Esophagus squamous epithelium (tissue), 5 donors: ENCODE results near the gene NBDY. TPM values are rescaled to one million over a fixed set of nuclear protein-coding genes. Genes with fewer than 3 reads are reported as not detected.

ENCODE experiments used
- DNase-seq: peaks from one replicate; lab custom pipeline; 2025; lab: John Stamatoyannopoulos, UW
- H3K27ac ChIP-seq, 4 donors: fragments of 200-600 bp; sonication (generic); one replicate each; pipeline ENCODE4 v1.5.1; 2016 to 2019; ENCODE audit warnings: mild to moderate bottlenecking in 1 of 4
- H3K27me3 ChIP-seq, 4 donors: fragments of 200-600 bp; sonication (generic); 1 replicate in 3 of 4; 2 replicates in 1 of 4; pipeline versions ENCODE4 v1.5.1 to v1.6.0; 2017 to 2021; ENCODE audit warnings: antibody characterized with exemption in 1 of 4
- H3K36me3 ChIP-seq, 3 donors: fragments of 200-600 bp; sonication (generic); one replicate each; pipeline ENCODE4 v1.5.1; 2016 to 2019
- H3K4me1 ChIP-seq, 3 donors: fragments of 200-600 bp; sonication (generic); one replicate each; pipeline ENCODE4 v1.5.1; 2017 to 2019
- H3K4me3 ChIP-seq, 4 donors: fragments of 200-600 bp; sonication (generic); 1 replicate in 3 of 4; 2 replicates in 1 of 4; pipeline ENCODE4 v1.5.1; 2016 to 2019; ENCODE audit warnings: mild to moderate bottlenecking in 2 of 4, moderate library complexity in 1 of 4
- H3K9me3 ChIP-seq, 3 donors: fragments of 200-600 bp; sonication (generic); one replicate each; pipeline ENCODE4 v1.5.1; 2016 to 2019
- POLR2A ChIP-seq, 4 donors: fragments of 450-650 bp; IDR thresholded peaks; one replicate each; pipeline ENCODE4 v1.6.1; 2017; ENCODE audit warnings: antibody characterized with exemption in 4 of 4, mild to moderate bottlenecking in 4 of 4, moderate library complexity in 3 of 4
- whole genome bisulfite sequencing, 2 donors: methylation state at CpG; one replicate each; pipeline ENCODE4 v1.1.5; 2018; 5-methylcytosine and 5-hydroxymethylcytosine counted together
- intact Hi-C: fragments of 100-400 bp; cut with DNase I; formaldehyde crosslinking; loops from one replicate; pipeline ENCODE4 v1.15.0; 2022
- total RNA-seq, 4 donors: library from RNA; depleted of rRNA; stranded (reverse); fragments of >200 nt; gene quantifications; one replicate each; pipeline ENCODE4 v1.1.0, GENCODE V29; 2016
- TF ChIP-seq, protein P1 (sequence below), 6 experiments: fragments of 450-650 bp in 4 of 6; fragments of 200-600 bp in 2 of 6; sonication (generic) in 2 of 6; IDR thresholded peaks; one replicate each; pipeline ENCODE4 v1.5.1; 2016 to 2019; ENCODE audit warnings: antibody characterized with exemption in 6 of 6, mild to moderate bottlenecking in 4 of 6, moderate library complexity in 4 of 6
- donor health status: DM: yes; HTN: yes; CAD: no.

Gene NBDY
- total RNA-seq, 4 donors from 2014 or later = 8.3 to 17.7 (median 10.8) TPM

DNA sequence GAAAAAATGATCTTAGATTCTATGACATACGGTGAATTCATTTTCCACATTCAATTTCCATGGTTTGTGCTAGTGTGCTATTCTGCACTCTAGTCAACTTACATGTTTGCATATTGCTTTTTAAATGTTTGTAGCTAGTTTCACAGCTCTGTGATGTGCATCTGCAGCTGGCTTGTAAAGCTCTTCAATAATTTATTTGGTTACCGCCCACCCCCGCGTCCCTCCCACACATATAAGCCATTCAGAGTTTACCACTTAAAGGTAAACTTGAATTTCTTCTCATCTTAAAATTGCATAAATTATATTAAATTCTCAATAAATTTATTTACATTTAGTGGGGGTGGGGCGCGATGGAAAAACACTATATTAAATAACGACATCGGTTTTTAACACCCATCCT lies 291 bp upstream of the NBDY start:
- peak overlapping the region; percentile 40 to 70 (median 61) for H3K4me3 ChIP-seq
- intact Hi-C loops = no loop called here
- WGBS, 2 donors = 3 to 32% methylated on average over 8 of the region's 8 CpGs
- H3K27me3 ChIP-seq = no peaks in the 10 kb centered on the region
- H3K27ac ChIP-seq = peak overlapping the region in 2 of 4 donors; percentile 84 to 85
- H3K36me3 ChIP-seq = no peaks in the 10 kb centered on the region
- no peaks in the 10 kb centered on the region for H3K9me3 ChIP-seq
- TF ChIP-seq, protein P1, sequence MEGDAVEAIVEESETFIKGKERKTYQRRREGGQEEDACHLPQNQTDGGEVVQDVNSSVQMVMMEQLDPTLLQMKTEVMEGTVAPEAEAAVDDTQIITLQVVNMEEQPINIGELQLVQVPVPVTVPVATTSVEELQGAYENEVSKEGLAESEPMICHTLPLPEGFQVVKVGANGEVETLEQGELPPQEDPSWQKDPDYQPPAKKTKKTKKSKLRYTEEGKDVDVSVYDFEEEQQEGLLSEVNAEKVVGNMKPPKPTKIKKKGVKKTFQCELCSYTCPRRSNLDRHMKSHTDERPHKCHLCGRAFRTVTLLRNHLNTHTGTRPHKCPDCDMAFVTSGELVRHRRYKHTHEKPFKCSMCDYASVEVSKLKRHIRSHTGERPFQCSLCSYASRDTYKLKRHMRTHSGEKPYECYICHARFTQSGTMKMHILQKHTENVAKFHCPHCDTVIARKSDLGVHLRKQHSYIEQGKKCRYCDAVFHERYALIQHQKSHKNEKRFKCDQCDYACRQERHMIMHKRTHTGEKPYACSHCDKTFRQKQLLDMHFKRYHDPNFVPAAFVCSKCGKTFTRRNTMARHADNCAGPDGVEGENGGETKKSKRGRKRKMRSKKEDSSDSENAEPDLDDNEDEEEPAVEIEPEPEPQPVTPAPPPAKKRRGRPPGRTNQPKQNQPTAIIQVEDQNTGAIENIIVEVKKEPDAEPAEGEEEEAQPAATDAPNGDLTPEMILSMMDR (IDR thresholded peaks at IDR 0.05) = no peak
- TF ChIP-seq POLR2A (IDR thresholded peaks at IDR 0.05) = no peak
- peaks cover 0 to 26% (median 3%) of the 10 kb centered on the region in 3 donors for H3K4me1 ChIP-seq
- no peak for DNase-seq

DNA sequence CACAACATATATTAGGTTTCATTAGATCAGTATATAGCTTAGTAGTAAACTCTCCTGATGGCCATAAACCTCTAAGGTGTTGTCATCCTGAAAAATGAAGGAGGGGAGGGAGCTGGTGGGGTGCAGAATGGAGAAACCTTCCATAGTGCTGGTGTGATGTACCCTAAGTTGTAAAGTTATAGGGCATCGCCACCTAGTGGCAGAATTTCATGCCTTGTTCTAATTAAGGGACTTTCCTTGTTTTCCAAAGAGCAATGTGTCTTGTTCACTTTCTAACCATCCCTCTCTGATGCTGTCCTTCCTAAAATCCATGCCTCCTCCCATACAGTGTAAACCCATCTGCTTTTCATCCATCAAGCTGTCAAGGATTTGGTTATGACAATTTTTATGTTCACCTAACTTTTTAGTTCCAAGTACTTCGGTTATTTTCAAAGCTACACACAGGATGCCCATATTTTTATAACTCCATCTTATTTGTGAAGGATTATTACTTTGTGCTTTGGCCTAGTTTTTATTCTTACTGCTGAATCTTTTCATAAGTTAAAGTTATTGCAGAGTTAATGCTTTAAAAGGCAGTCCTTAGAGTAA lies 4.5 kb downstream of the NBDY start:
- Histone ChIP-seq H3K27me3 (no peaks in the 10 kb centered on the region), H3K4me3 (no peak overlapping the region), H3K36me3 (peaks cover 0 to 17% (median 0%) of the 10 kb centered on the region in 3 donors), H3K9me3 (no peaks in the 10 kb centered on the region), H3K27ac (no peak overlapping the region), H3K4me1 (peaks cover 0 to 28% (median under 1%) of the 10 kb centered on the region in 3 donors)
- intact Hi-C loops = no loop called here
- DNase-seq = no peak
- TF ChIP-seq, protein P1 (IDR thresholded peaks at IDR 0.05) = peak; percentile 41 to 77 (median 51)
- no peak for TF ChIP-seq POLR2A (IDR thresholded peaks at IDR 0.05)
- 39 to 44% methylated on average over 2 of the region's 2 CpGs for WGBS, 2 donors

DNA sequence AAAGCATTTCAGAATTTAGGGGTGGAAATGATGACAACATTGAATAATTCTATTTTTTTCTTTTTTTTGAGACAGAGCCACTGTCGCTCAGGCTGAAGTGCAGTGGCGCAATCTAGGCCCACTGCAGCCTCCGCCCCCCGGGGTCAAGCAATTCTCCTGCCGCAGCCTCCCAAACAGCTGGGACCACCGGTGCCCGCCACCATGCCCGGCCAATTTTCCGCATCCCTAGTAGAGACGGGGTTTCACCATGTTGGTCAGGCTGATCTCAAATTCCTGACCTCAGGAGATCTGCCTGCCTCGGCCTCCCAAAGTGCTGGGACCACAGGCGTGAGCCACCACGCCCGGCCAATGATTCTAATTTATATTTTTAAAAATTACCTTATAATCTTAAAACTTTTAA lies 7.2 kb downstream of the NBDY start:
- H3K9me3 ChIP-seq = no peaks in the 10 kb centered on the region
- TF ChIP-seq, protein P1 (IDR thresholded peaks at IDR 0.05) = no peak
- TF ChIP-seq POLR2A (IDR thresholded peaks at IDR 0.05) = no peak
- intact Hi-C loops = no loop called here
- peaks cover 0 to 18% (median 0%) of the 10 kb centered on the region in 3 donors for H3K4me1 ChIP-seq
- H3K27ac ChIP-seq = no peak overlapping the region
- H3K4me3 ChIP-seq = no peak overlapping the region
- DNase-seq = no peak
- H3K36me3 ChIP-seq = peaks cover 0 to 17% (median 0%) of the 10 kb centered on the region in 3 donors
- WGBS, 2 donors = 88 to 100% methylated on average over 3 to 12 of the region's 14 CpGs
- no peaks in the 10 kb centered on the region for H3K27me3 ChIP-seq

DNA sequence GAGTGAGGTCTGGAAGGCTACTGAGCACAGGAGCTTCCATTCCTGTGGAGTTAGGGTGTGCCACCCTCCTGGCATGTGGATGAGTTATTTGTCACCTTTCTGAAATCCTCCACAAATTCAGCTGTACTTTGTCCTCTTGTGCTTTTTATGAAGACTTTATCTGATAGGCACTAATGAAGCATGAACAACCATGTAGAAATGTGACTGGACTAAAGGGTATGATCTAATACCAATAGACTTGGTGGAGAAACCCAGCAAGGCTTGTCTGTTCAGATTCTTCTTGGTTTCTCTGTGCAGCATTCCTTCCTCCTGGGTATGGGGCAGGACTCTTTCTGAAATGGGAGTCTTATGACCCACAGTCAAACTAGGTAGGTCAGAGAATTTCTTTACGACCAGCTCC lies 9.6 kb downstream of the NBDY start:
- Histone ChIP-seq H3K4me3 (no peak overlapping the region), H3K9me3 (peaks cover 0 to 8% (median 0%) of the 10 kb centered on the region in 3 donors), H3K27me3 (no peaks in the 10 kb centered on the region), H3K36me3 (peaks cover 0 to 17% (median 0%) of the 10 kb centered on the region in 3 donors), H3K4me1 (peaks cover 0 to 7% (median 0%) of the 10 kb centered on the region in 3 donors), H3K27ac (peak overlapping the region in 2 of 4 donors; percentile 19 to 36)
- no peak for DNase-seq
- WGBS, 2 donors = 63 to 67% methylated on average over 1 of the region's 1 CpG
- TF ChIP-seq POLR2A (IDR thresholded peaks at IDR 0.05) = no peak
- TF ChIP-seq, protein P1 (IDR thresholded peaks at IDR 0.05) = no peak
- intact Hi-C loops = no loop called here

DNA sequence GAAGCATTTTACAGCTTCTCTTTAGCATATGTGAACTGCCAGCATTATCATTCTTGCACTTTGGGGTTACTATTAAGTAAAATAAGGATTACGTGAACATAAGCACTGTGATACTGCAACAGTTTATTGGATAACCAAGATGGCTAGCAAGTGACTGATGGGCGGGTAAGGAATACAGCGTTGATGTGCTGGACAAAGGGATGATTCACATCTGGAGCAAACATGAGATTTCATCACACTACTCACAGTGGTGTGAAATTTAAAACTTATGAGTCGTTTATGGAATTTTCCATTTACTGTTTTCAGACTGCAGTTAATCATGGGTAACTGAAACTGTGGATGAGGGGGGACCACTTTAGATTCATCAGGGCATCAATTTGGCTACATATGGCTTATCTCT lies 16.0 kb downstream of the NBDY start:
- Histone ChIP-seq H3K36me3 (no peaks in the 10 kb centered on the region), H3K27ac (peak overlapping the region in 1 of 4 donors; percentile 21), H3K4me1 (peaks cover 0 to 17% (median 0%) of the 10 kb centered on the region in 3 donors), H3K27me3 (no peaks in the 10 kb centered on the region), H3K9me3 (peaks cover 0 to 8% (median 0%) of the 10 kb centered on the region in 3 donors), H3K4me3 (no peak overlapping the region)
- TF ChIP-seq POLR2A (IDR thresholded peaks at IDR 0.05) = no peak
- TF ChIP-seq, protein P1 (IDR thresholded peaks at IDR 0.05) = no peak
- DNase-seq = no peak
- WGBS, 2 donors = 37 to 52% methylated on average over 4 of the region's 4 CpGs
- intact Hi-C loops = no loop called here
